Breast epithelium (tissue), 4 donors: ENCODE data around the gene RPL36A. TPM values are rescaled to one million over a fixed set of nuclear protein-coding genes. Genes with fewer than 3 reads are reported as not detected.

Experiments used
- DNase-seq, 2 donors: peaks; one replicate each; pipeline ENCODE4 v3.0.0-alpha.2; 2019; ENCODE audit warnings: low spot score in 2 of 2
- H3K27ac ChIP-seq, 2 donors: fragments of 200-600 bp; sonication (generic) in 1 of 2; one replicate each; pipeline ENCODE4 v1.5.1; 2016 to 2019; ENCODE audit warnings: mild to moderate bottlenecking in 1 of 2
- H3K27me3 ChIP-seq, 2 donors: fragments of 200-600 bp; sonication (generic) in 1 of 2; one replicate each; pipeline versions ENCODE4 v1.5.1 to v1.6.0; 2017 to 2019; ENCODE audit warnings: control low read depth in 1 of 2, mild to moderate bottlenecking in 1 of 2
- H3K36me3 ChIP-seq: fragments of 200-600 bp; one replicate; pipeline ENCODE4 v1.5.1; 2019
- H3K4me1 ChIP-seq, 2 donors: fragments of 200-600 bp; sonication (generic); one replicate each; pipeline ENCODE4 v1.5.1; 2016 to 2019; ENCODE audit warnings: control low read depth in 1 of 2
- H3K4me3 ChIP-seq, 3 donors: fragments of 200-600 bp; sonication (generic); 1 replicate in 2 of 3; 2 replicates in 1 of 3; pipeline ENCODE4 v1.5.1; 2016 to 2019; ENCODE audit warnings: mild to moderate bottlenecking in 3 of 3, moderate library complexity in 2 of 3
- H3K9me3 ChIP-seq, 2 donors: fragments of 200-600 bp; sonication (generic) in 1 of 2; one replicate each; pipeline ENCODE4 v1.5.1; 2016 to 2019; ENCODE audit warnings: control low read depth in 1 of 2
- POLR2A ChIP-seq: fragments of 450-650 bp; IDR thresholded peaks from one replicate; pipeline ENCODE4 v1.6.1; 2016; ENCODE audit warnings: antibody characterized with exemption, mild to moderate bottlenecking, moderate library complexity
- POLR2AphosphoS5 ChIP-seq, 3 donors: sonication (generic); formaldehyde crosslinking; IDR thresholded peaks; one replicate each; pipeline ENCODE4 v1.6.1; 2017; ENCODE audit warnings: antibody characterized with exemption in 3 of 3
- intact Hi-C: fragments of 100-400 bp; cut with DNase I; formaldehyde crosslinking; loops from one replicate; pipeline ENCODE4 v1.15.1; 2023; ENCODE audit warnings: low total_unique reads
- total RNA-seq, 3 donors: library from RNA; depleted of rRNA; stranded (reverse); fragments of >200 nt; gene quantifications; one replicate each; pipeline ENCODE4 v1.1.0, GENCODE V29; 2016
- TF ChIP-seq, protein P1 (sequence below), 3 donors: fragments of 450-650 bp; IDR thresholded peaks; one replicate each; pipeline ENCODE4 v1.5.1; 2016 to 2017; ENCODE audit warnings: antibody characterized with exemption in 3 of 3, mild to moderate bottlenecking in 3 of 3, moderate library complexity in 3 of 3

The RPL36A gene
- total RNA-seq, 3 donors from 2014 or later = 503 to 954 (median 526) TPM

GRCh38 chrX:101391831-101392230 lies 1.0 kb downstream of the RPL36A start:
- Histone ChIP-seq H3K36me3 (no peaks in the 10 kb centered on the region), H3K4me1 (no peaks in the 10 kb centered on the region), H3K27me3 (peaks cover 0 to 21% of the 10 kb centered on the region in 2 donors), H3K9me3 (no peaks in the 10 kb centered on the region), H3K27ac (peak overlapping the region; percentile 81 to 84), H3K4me3 (peak overlapping the region; percentile 47 to 72 (median 57))
- intact Hi-C loops = loop anchor here (5.0 kb wide), 1 partner anchor 1825 kb away; the partner anchor contains the start of gene BEX4
- no peak for DNase-seq
- TF ChIP-seq, protein P1, sequence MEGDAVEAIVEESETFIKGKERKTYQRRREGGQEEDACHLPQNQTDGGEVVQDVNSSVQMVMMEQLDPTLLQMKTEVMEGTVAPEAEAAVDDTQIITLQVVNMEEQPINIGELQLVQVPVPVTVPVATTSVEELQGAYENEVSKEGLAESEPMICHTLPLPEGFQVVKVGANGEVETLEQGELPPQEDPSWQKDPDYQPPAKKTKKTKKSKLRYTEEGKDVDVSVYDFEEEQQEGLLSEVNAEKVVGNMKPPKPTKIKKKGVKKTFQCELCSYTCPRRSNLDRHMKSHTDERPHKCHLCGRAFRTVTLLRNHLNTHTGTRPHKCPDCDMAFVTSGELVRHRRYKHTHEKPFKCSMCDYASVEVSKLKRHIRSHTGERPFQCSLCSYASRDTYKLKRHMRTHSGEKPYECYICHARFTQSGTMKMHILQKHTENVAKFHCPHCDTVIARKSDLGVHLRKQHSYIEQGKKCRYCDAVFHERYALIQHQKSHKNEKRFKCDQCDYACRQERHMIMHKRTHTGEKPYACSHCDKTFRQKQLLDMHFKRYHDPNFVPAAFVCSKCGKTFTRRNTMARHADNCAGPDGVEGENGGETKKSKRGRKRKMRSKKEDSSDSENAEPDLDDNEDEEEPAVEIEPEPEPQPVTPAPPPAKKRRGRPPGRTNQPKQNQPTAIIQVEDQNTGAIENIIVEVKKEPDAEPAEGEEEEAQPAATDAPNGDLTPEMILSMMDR (IDR thresholded peaks at IDR 0.05) = no peak

- no peak for TF ChIP-seq POLR2A
- TF ChIP-seq POLR2AphosphoS5 (IDR thresholded peaks at IDR 0.05) = no peak
- TF ChIP-seq, protein P1 (IDR thresholded peaks at IDR 0.05) = no peak
- no peak for DNase-seq
- Histone ChIP-seq H3K4me3 (no peak overlapping the region), H3K27ac (no peak overlapping the region), H3K9me3 (no peaks in the 10 kb centered on the region), H3K27me3 (peaks cover 0 to 14% of the 10 kb centered on the region in 2 donors), H3K36me3 (no peaks in the 10 kb centered on the region), H3K4me1 (no peaks in the 10 kb centered on the region)
- intact Hi-C loops = loop anchor here (5.0 kb wide), 1 partner anchor 1824 kb away; the partner anchor contains the start of gene BEX4
Measured at GRCh38 chrX:101393530-101394305, 2.9 kb downstream of the RPL36A start.

GRCh38 chrX:101394372-101394771 lies 3.6 kb downstream of the RPL36A start:
- H3K9me3 ChIP-seq = no peaks in the 10 kb centered on the region
- peaks cover 0 to 10% of the 10 kb centered on the region in 2 donors for H3K27me3 ChIP-seq
- no peaks in the 10 kb centered on the region for H3K4me1 ChIP-seq
- H3K27ac ChIP-seq = no peak overlapping the region
- TF ChIP-seq POLR2A (no peak), POLR2AphosphoS5 (IDR thresholded peaks at IDR 0.05) (no peak)
- TF ChIP-seq, protein P1 (IDR thresholded peaks at IDR 0.05) = no peak
- no peak overlapping the region for H3K4me3 ChIP-seq
- intact Hi-C loops = loop anchor here (5.0 kb wide), 1 partner anchor 1823 kb away; the partner anchor contains the start of gene BEX4
- H3K36me3 ChIP-seq = no peaks in the 10 kb centered on the region
- no peak for DNase-seq

DNA sequence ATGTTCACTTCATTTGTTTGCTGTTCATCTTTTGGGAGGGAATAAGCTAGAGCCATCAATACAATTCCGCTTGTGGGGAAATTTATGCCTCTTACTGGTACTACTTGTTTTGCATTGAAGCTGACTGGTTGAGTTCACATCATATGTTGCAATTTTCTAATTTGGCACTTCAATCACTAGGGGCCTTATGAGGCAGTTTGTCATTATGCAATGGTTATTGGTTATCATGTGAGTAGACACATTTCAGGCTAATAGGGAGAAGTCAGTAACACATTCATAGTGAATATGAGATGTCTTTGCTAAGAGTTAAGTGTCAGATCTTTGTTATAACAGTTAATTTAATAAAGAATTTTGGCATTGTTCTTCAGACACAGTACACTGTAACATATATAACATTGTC lies 5.0 kb downstream of the RPL36A start:
- DNase-seq = no peak
- intact Hi-C loops = no loop called here
- no peak overlapping the region for H3K27ac ChIP-seq

DNA sequence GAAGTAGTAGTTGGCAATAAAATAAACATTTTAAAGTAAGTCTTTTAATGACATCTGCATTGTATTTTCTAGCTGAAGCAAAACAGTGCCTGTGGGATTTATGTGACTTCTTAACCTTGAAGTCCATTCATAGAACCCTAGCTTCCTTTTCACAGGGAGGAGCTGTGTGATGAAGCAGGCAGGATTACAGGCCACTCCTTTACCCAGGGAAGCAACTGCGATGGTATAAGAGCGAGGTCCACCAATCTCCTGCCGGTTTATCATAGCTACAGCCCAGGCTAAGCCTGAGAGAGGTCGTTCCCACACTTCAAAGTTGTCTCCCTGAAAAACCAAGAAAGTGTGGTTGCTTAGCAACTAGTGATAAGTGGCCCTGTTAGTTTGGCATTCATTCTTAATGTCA lies 7.0 kb downstream of the RPL36A start:
- TF ChIP-seq POLR2A (no peak), POLR2AphosphoS5 (IDR thresholded peaks at IDR 0.05) (no peak)
- TF ChIP-seq, protein P1 (IDR thresholded peaks at IDR 0.05) = no peak
- intact Hi-C loops = no loop called here
- Histone ChIP-seq H3K27me3 (peaks cover 0 to 31% of the 10 kb centered on the region in 2 donors), H3K4me1 (no peaks in the 10 kb centered on the region), H3K36me3 (no peaks in the 10 kb centered on the region), H3K4me3 (no peak overlapping the region), H3K9me3 (no peaks in the 10 kb centered on the region), H3K27ac (no peak overlapping the region)
- DNase-seq = no peak

More for the DNA sequence above, 5.0 kb downstream of the RPL36A start:
- no peaks in the 10 kb centered on the region for H3K4me1 ChIP-seq
- H3K36me3 ChIP-seq = no peaks in the 10 kb centered on the region
- TF ChIP-seq, protein P1 (IDR thresholded peaks at IDR 0.05) = no peak
- TF ChIP-seq POLR2A = no peak
- TF ChIP-seq POLR2AphosphoS5 (IDR thresholded peaks at IDR 0.05) = no peak
- H3K9me3 ChIP-seq = no peaks in the 10 kb centered on the region
- H3K27me3 ChIP-seq = peaks cover 0 to 20% of the 10 kb centered on the region in 2 donors
- no peak overlapping the region for H3K4me3 ChIP-seq
